Activated T-cell treated with anti-CD3 and anti-CD28 coated beads, Interleukin-2, amount 50 U/mL, for 72 hours (primary cell): ENCODE results near the gene MYO1E. TPM values are rescaled to one million over a fixed set of nuclear protein-coding genes. Genes with fewer than 3 reads are reported as not detected.
"Not testable (repeated sequence)": the region's sequence is repeated elsewhere in the genome, so short reads cannot be mapped to it uniquely, and the experiment has no call there.

ENCODE experiments used
- ATAC-seq, 2 donors: fragments of 150-1000 bp; cut with Tn5 transposase; replicated peaks in 1 of 2; 2 replicates each; pipeline ENCODE4 v1.10.0; 2021; ENCODE audit warnings: moderate library complexity in 2 of 2, mild to moderate bottlenecking in 1 of 2
- DNase-seq, 2 donors: peaks; one replicate each; pipeline ENCODE4 v3.0.0; 2021 to 2022; ENCODE audit warnings: mixed read lengths in 1 of 2
- H3K27ac Mint-ChIP-seq: one replicate; pipeline ENCODE4 v1.8.0; 2022; ENCODE audit warnings: mild to moderate bottlenecking, moderate library complexity, mixed read lengths
- H3K27me3 Mint-ChIP-seq: one replicate; pipeline ENCODE4 v1.8.0; 2022; ENCODE audit warnings: low read depth, mixed read lengths
- H3K36me3 Mint-ChIP-seq, 2 donors: one replicate each; pipeline ENCODE4 v1.8.0; 2022; ENCODE audit warnings: mixed read lengths in 2 of 2, mild to moderate bottlenecking in 1 of 2; ENCODE audit not compliant: insufficient read depth in 2 of 2
- H3K4me1 Mint-ChIP-seq: one replicate; pipeline ENCODE4 v1.8.0; 2022; ENCODE audit warnings: low read depth, mixed read lengths
- H3K4me3 Mint-ChIP-seq, 2 donors: one replicate each; pipeline ENCODE4 v1.8.0; 2022; ENCODE audit warnings: mild to moderate bottlenecking in 2 of 2, mixed read lengths in 2 of 2, moderate library complexity in 2 of 2
- H3K9me3 Mint-ChIP-seq, 2 donors: one replicate each; pipeline ENCODE4 v1.8.0; 2022; ENCODE audit warnings: mixed read lengths in 2 of 2
- total RNA-seq, 2 donors: library from RNA; stranded (reverse); gene quantifications; one replicate each; pipeline ENCODE4 v1.2.3, GENCODE V29; 2022

The MYO1E gene
- total RNA-seq, 2 donors from 2014 or later, result 1.9 to 4.6 TPM

DNA sequence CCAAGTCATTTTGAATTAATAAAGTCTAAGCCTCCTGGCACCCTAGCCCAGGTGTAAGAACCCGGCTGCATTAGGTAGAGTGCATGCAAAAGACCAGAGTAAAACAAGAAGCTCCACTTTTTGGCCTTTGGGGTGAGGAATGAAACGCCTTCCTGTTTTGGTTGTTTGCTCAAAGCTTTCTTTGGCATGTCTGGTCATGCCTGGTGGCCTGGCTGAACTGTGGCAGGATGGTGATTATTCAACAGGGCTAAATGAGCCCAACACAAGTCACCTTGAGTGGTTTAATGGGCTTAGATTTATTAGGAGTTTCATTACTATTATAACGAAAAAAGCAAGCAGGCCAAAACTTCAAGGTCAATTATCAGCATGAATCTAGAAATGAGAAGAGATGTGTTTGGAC lies 206.9 kb downstream of the MYO1E start:
- no peaks in the 10 kb centered on the region for H3K36me3 Mint-ChIP-seq
- no peaks in the 10 kb centered on the region for H3K27me3 Mint-ChIP-seq
- H3K4me1 Mint-ChIP-seq, result peaks cover 11% of the 10 kb centered on the region
- DNase-seq, result no peak
- no peak overlapping the region for H3K27ac Mint-ChIP-seq
- no peak overlapping the region for H3K4me3 Mint-ChIP-seq
- no peak for ATAC-seq
- no peaks in the 10 kb centered on the region for H3K9me3 Mint-ChIP-seq

DNA sequence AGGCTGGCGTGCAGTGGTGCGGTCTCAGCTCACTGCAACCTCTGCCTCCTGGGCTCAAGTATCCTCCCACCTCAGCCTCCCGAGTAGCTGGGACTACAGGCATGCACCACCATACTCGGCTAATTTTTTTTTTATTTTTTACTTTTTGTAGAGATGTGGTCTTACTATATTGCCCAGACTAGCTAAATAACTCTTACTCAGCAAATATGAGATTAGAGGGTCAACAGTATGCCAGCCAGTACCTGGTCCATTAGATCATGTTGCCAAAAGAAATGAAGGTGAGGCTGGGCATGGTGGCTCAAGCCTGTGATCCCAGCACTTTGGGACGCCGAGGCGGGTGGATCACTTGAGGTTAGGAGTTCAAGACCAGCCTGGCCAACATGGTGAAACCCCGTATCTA lies 210.6 kb downstream of the MYO1E start:
- not testable (repeated sequence) for H3K27me3 Mint-ChIP-seq, H3K4me3 Mint-ChIP-seq, ATAC-seq, H3K36me3 Mint-ChIP-seq, H3K27ac Mint-ChIP-seq, H3K9me3 Mint-ChIP-seq, H3K4me1 Mint-ChIP-seq, DNase-seq

DNA sequence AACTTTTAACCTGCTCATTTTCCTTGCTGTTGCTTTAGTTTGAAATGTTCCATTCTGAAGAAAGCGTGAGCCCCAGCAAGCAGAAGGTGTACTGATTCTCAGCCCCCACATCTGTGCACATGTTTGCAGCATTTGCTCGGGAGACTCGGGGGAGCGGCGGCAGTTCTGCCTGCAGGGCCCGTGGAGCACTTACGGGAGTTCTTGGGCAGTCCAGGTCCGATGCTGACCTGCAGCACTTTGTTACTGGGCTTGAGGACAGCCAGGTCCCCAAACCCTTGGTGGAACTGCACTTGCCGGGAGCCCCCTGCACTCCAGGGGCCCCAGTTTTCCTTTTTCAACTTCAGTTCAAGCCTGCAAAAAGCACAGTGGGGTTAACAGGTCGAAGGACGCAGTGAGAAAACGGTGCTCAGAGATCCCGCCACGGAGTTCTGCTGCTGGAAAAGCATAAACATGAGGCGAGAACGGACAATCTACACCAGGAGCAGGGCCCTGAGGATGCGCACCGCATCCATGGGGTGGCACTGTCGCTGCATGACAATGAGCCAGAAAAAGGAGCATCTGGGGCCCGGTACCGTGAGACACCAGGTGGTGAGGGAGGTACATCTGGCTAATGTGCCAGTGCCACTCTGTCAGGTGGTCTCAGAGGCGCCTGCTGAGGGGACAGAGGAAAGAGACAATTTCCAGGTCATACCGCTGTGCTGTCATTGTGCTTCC lies 211.6 kb downstream of the MYO1E start:
- ATAC-seq, result no peak
- DNase-seq, result peak; percentile 19 to 23
- no peaks in the 10 kb centered on the region for H3K27me3 Mint-ChIP-seq
- H3K4me3 Mint-ChIP-seq, result no peak overlapping the region
- H3K36me3 Mint-ChIP-seq, result no peaks in the 10 kb centered on the region
- H3K4me1 Mint-ChIP-seq, result no peaks in the 10 kb centered on the region
- no peaks in the 10 kb centered on the region for H3K9me3 Mint-ChIP-seq
- no peak overlapping the region for H3K27ac Mint-ChIP-seq

DNA sequence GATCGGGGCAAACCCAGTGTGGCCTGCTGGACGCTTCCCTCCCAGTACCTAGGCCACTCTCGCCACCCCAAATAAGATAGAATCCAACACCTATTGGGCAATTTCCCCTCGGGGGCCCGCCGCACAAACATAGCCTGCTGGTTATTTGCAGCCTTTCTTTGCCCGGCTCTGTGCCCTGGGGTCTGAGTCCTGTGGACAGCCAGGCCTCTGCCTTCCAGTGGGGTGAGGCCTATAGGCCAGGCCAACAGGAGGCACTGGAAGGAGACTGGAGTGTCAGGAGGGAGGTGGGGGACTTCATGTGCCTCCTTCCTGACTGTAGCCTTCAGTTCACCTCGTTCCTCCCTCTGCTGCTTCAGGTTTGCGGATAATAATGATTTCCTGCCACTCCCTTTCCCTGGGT lies 213.5 kb downstream of the MYO1E start:
- no peak overlapping the region for H3K4me3 Mint-ChIP-seq
- H3K36me3 Mint-ChIP-seq, result no peaks in the 10 kb centered on the region
- no peaks in the 10 kb centered on the region for H3K27me3 Mint-ChIP-seq
- H3K9me3 Mint-ChIP-seq, result no peaks in the 10 kb centered on the region
- DNase-seq (no peak), ATAC-seq (no peak)
- H3K27ac Mint-ChIP-seq, result no peak overlapping the region
- no peaks in the 10 kb centered on the region for H3K4me1 Mint-ChIP-seq

DNA sequence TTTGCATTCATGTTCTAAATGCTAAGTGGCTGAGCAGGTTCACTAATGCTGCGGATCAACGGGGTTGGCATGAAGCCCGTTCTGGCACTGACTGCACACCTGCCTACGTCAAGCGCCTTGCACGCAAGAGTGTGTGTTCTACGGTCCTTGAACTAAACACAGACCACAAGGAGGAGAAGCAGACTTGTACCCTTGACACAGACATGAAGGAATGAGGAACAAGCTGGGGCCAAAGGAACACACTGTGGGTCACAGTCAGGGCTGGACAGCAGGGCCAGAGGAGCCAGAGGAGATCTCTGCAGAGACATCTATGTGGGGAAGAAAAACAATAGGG lies 214.0 kb downstream of the MYO1E start:
- no peaks in the 10 kb centered on the region for H3K27me3 Mint-ChIP-seq
- DNase-seq (no peak), ATAC-seq (no peak)
- H3K36me3 Mint-ChIP-seq, result no peaks in the 10 kb centered on the region
- H3K4me3 Mint-ChIP-seq, result no peak overlapping the region
- no peaks in the 10 kb centered on the region for H3K9me3 Mint-ChIP-seq
- no peak overlapping the region for H3K27ac Mint-ChIP-seq
- H3K4me1 Mint-ChIP-seq, result no peaks in the 10 kb centered on the region

DNA sequence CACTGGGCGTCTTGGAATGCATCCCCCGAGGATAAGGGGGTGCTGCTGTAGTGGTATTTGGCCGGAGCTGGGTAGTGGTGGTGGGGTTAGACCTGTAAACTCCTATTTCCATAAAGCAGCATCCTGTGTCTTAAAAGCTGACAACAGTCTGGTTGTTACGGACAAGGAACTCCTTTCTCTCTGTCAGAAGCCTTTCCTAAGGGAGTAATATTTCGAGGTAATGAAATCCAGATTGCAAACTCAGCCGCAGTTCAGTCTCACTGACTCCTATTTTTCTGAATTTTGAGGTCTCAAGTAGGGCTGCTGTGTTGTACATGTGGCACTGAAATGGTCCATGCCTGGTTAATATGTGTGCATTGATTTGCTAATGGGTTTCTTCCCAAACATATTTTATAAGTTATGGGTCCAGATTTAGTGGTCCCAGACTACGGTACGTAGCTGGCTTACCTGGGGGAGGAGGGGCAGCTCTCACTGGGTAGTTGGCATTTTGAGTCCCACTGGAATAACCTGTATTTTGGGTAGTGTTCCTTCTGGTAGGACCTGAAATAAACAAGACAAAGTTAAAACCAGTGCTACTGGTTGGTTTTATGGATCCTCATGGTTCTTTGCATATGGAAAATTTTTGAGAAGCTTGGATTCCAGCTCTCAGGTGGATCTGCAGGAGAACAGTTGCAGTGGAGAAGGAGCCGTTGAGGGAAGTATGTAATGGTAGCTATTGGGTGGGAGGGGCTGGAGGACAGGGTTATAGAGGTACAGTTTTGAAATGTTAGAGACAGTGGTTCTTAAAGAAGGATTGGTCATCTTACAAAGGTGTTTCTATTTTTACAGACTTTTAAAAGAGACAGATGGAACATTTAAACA lies 214.6 kb downstream of the MYO1E start:
- Mint-ChIP-seq H3K27me3 (no peaks in the 10 kb centered on the region), H3K4me1 (no peaks in the 10 kb centered on the region), H3K36me3 (no peaks in the 10 kb centered on the region), H3K27ac (no peak overlapping the region), H3K9me3 (no peaks in the 10 kb centered on the region), H3K4me3 (no peak overlapping the region)
- ATAC-seq (no peak), DNase-seq (no peak)

DNA sequence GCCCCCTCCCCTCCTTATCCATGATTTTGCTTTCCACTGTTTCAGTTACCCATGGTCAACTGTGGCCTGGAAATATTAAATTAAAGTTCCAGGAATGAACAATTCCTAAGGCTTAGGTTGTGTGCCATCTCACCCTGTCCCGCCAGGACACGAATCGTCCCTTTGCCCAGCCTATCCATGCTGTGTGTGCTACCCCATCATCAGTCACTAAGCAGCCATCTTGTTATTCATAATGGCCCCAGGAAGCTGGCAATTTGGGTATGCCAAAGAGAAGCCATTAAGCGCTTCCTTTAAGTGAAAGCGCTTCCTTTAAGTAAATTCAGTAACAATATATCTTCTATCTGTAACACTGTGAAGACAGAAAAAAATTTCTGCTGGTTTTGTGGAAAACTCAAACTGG lies 215.3 kb downstream of the MYO1E start:
- ATAC-seq, result no peak
- no peak overlapping the region for H3K4me3 Mint-ChIP-seq
- H3K9me3 Mint-ChIP-seq, result no peaks in the 10 kb centered on the region
- no peak overlapping the region for H3K27ac Mint-ChIP-seq
- H3K4me1 Mint-ChIP-seq, result no peaks in the 10 kb centered on the region
- H3K27me3 Mint-ChIP-seq, result no peaks in the 10 kb centered on the region
- H3K36me3 Mint-ChIP-seq, result no peaks in the 10 kb centered on the region
- no peak for DNase-seq

DNA sequence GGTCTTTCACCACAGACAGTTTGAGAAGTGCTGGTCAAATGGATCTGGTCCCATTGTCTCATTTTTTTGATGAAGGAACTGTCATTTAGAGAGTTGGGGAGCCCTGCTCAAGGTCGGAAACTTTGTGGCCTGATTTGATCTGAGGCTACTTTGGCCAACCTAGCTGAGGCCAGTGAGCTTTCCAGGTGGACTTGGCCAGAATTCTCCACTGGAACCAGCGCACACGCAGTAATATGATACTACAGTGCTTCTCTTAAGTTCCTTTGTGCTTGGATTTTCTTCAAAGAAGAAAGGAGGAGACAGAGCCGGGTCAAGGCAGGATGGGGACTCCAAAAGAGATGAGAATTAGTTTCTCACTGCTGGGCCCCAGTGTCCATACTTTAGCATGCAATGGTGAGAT lies 217.2 kb downstream of the MYO1E start:
- H3K4me1 Mint-ChIP-seq, result no peaks in the 10 kb centered on the region
- ATAC-seq (no peak), DNase-seq (no peak)
- H3K27ac Mint-ChIP-seq, result no peak overlapping the region
- no peaks in the 10 kb centered on the region for H3K36me3 Mint-ChIP-seq
- H3K9me3 Mint-ChIP-seq, result no peaks in the 10 kb centered on the region
- no peaks in the 10 kb centered on the region for H3K27me3 Mint-ChIP-seq
- H3K4me3 Mint-ChIP-seq, result no peak overlapping the region

DNA sequence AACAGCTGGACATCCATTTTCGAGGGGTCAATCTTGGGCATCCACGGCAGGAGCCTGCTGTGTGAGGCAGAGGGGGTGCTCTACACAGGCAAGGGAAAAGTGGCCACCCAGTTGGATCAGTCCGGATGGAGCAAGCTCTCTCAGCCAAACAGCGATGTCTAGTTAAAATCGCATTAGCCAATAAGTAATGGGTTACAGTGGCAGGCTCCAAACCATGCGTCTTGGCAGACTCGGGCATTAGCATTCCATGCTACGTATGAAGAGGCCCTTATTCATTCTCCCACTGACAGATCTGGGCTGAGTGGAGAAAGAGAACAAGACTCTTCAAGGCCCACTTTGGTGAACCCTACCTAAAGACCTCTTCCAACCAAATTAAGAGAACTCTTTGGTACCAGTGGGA lies 218.4 kb downstream of the MYO1E start:
- DNase-seq (no peak), ATAC-seq (no peak)
- H3K27me3 Mint-ChIP-seq, result no peaks in the 10 kb centered on the region
- H3K4me3 Mint-ChIP-seq, result no peak overlapping the region
- H3K27ac Mint-ChIP-seq, result no peak overlapping the region
- no peaks in the 10 kb centered on the region for H3K9me3 Mint-ChIP-seq
- H3K4me1 Mint-ChIP-seq, result no peaks in the 10 kb centered on the region
- no peaks in the 10 kb centered on the region for H3K36me3 Mint-ChIP-seq

DNA sequence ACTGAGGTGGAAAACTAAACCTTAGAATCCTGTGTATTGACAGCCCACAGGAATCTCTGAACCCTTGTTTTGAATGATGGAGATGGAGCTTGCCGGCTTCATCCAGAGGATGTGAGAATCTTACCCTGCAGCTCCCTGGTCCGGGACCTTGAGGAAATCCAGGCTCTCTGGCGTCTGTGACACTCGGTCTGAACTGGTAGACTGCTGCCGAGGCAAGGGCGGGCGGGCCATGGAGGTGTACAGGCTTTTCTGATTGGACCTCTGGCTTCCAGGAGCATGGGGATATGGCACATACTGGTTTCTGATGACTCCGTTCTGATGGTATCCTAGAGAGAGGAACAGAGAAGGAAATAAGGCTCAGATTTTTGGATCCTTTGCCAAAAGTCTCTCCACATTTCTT lies 219.2 kb downstream of the MYO1E start:
- no peaks in the 10 kb centered on the region for H3K27me3 Mint-ChIP-seq
- no peak overlapping the region for H3K27ac Mint-ChIP-seq
- no peak overlapping the region for H3K4me3 Mint-ChIP-seq
- no peaks in the 10 kb centered on the region for H3K9me3 Mint-ChIP-seq
- ATAC-seq (no peak), DNase-seq (no peak)
- H3K36me3 Mint-ChIP-seq, result no peaks in the 10 kb centered on the region
- H3K4me1 Mint-ChIP-seq, result no peaks in the 10 kb centered on the region

DNA sequence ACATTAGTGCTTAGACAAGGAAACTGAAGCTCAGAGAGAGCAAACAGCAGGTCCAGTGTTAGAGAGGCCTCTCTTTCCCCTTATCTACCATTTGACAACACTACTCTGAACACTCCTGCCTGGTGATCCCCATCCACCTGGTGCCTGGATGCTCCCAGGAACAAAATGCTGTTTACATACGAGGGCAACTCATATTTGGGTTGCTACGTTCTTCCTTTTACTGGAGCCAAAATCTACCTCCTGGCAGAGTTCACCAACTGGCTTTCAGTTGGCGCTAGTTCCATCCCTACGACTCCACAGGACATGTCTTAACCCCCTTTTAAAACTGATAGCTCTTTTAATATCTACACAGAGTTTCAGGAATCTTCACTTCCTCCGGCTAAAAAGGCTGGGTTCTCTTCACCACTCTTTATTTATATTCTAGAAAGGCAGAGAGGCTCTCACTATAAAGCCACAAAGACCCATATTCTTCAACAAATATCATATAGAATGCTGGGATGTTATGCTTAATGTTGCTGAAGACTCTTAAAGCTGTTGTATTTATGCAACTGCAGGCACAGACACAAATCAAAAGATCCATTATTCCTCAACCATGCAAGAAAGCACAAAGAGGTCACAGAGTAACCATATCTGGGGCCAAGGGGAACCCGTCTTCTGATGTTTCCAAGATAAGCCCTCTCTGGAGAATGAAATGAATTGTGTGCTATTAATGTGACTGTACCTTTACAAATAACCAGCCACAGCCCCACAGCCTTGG lies 219.8 kb downstream of the MYO1E start:
- no peaks in the 10 kb centered on the region for H3K9me3 Mint-ChIP-seq
- no peak for ATAC-seq
- no peak for DNase-seq
- no peak overlapping the region for H3K27ac Mint-ChIP-seq
- no peaks in the 10 kb centered on the region for H3K27me3 Mint-ChIP-seq
- no peaks in the 10 kb centered on the region for H3K4me1 Mint-ChIP-seq
- H3K36me3 Mint-ChIP-seq, result no peaks in the 10 kb centered on the region
- H3K4me3 Mint-ChIP-seq, result no peak overlapping the region

DNA sequence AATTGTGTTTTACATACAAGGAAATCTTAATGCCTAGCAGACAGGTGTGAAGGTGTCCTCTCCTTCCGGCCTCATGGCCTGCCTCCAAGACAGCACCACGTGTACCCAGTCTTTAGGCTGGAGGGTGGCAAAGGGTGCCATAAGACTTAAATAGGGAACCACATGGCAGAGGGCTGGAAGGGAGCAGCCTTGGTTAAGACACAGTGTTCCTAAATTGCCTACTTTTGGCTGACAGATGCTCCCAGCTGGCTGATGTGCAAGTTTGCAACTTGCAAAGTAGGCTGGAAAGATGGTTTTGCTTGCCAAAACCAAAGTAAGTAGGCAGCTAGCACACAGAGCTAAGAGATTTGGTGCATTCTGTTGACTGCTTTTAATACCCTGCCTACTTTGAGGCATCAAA lies 222.5 kb downstream of the MYO1E start:
- H3K27ac Mint-ChIP-seq, result no peak overlapping the region
- H3K27me3 Mint-ChIP-seq, result no peaks in the 10 kb centered on the region
- H3K4me3 Mint-ChIP-seq, result no peak overlapping the region

DNA sequence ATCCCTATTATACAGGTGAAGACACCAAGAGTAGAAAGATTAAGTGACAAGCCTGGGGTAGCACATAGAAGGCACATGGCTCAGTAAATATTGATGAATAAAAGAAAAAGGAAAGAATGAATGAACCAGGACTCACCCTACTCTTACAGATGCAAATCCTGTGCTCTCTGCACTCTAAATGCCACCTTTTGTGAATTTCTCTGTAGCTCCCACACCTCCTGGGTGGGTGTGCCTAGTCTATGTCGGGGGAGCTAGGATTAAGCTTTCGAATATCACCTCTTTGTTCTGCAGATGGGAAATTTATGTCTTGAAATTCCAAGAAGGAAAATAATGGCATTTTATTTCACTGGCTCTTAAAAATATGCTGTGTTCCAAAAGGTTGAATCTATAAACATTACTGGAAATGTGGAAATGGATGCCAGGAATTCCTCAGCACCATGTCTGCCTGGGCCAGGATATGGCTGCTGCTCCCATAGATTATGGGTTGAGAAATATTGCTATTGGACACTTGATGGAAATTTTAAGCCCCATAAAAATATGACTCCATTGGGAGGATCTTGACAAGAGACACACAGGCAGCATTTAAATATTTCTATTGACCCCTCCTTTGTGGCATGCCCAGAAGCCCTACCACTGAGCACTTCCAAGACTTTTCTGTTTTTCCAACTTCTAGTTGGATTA lies 224.4 kb downstream of the MYO1E start:
- Mint-ChIP-seq H3K27me3 (no peaks in the 10 kb centered on the region), H3K9me3 (no peaks in the 10 kb centered on the region), H3K4me3 (no peak overlapping the region), H3K36me3 (no peaks in the 10 kb centered on the region), H3K4me1 (no peaks in the 10 kb centered on the region), H3K27ac (no peak overlapping the region)
- DNase-seq (no peak), ATAC-seq (no peak)

More for the DNA sequence above, 222.5 kb downstream of the MYO1E start:
- Mint-ChIP-seq H3K36me3 (no peaks in the 10 kb centered on the region), H3K4me1 (no peaks in the 10 kb centered on the region), H3K9me3 (no peaks in the 10 kb centered on the region)
- no peak for DNase-seq
- ATAC-seq, result no peak
